HG02884 (cell line): ENCODE results near the gene MTREX.

Experiments
- ATAC-seq: cut with Tn5 transposase; IDR thresholded peaks from one replicate; pipeline ENCODE4 v1.9.1; 2021; ENCODE audit warnings: mild to moderate bottlenecking, moderate library complexity; ENCODE audit not compliant: unreplicated experiment

Gene MTREX

DNA sequence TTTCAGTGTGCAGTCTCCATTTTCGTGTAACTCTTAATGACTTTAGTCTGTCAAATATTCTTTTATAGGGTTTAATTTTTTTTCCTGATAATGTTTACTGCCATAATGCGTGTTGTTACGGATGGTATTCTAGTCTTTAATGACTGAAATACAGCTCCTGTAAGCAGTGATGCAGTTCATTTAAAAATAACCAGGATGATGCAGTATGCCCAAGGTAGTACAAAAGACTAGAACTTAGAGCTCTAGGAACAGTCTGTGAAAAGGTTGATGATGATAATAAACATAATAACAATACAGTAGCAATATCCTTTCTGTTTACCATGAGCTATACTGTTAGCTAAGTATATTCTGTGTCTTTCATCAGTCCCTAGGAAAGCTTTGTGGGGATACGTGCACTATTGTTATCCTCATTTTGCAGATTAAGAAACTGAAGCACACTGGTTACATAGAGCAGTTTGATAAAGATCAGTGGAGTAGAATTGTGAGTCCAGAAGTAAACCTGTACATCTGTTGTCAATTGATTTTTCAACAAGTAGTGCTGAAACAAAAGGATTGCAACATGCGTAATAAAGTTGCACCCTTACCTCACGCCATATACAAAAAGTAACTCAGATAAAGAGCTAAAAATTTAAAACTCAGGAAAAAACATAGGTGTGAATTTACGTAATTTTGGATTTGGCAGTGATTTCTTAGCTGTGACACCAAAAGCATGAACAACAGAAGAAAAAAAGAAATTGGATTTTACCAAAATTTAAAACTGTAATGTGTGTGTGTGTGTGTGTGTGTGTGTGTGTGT lies 64.5 kb downstream of the MTREX start:
- no peak for ATAC-seq

GRCh38 chr5:55377810-55378209 lies 70.0 kb downstream of the MTREX start:
- ATAC-seq = no peak

DNA sequence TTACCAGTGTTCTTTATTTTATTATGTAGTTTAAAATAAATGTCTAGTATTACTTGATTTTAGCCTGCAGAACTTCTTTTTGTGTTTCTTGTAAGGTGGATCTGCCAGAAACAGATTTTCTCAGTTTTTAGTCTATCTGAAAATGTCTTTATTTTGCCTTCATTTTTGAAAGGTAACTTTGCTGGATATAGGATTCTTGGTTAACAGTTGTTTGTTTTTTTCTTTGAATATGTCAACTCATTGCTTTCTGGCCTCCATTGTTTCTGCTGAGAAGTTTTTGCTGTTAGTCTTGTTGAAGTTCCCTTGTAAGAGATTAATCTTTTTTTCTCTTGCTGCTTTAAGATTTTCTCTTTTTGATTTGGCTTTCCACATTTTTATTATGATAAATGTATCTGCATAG lies 75.5 kb downstream of the MTREX start:
- no peak for ATAC-seq

DNA sequence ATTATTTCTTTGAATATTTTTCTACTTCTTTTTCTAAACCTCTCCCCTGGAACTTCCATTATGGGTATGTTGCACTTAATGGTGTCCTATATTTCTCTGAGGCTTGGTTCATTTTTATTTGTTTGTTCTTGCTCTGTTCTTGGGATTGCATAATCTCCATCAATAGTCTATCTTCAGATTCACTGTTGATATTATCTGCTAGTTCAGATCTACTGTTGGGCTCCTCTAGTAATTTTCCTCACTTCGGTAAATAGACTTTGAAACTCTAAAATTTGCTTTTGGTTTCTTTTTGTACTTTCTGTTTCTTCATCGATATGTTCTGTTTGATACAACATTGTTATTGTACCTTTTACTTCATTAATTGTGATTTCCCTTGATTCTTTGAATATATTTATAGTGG lies 76.3 kb downstream of the MTREX start:
- no peak for ATAC-seq

GRCh38 chr5:55385227-55385626 lies 77.4 kb downstream of the MTREX start:
- no peak for ATAC-seq

- ATAC-seq = no peak
Measured at GRCh38 chr5:55385846-55386245, 78.1 kb downstream of the MTREX start.

DNA sequence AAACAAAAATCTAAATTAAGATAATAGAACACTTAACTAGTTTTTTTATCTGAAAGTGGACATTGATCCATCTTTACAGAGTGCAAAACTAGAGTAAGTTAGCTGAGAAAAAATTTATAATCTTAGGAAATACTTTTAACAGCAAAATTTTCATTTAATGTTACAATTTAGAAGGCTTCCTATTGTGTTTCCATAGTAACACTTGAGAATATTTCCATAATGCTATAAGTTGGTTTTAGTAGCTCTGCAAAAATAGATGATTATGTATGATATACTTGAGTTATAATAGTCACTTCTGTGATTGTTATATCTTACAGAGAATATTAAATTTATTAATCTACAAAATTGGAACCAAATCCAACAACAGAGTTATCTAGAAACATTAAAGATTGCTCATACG lies 78.6 kb downstream of the MTREX start:
- ATAC-seq = no peak

DNA sequence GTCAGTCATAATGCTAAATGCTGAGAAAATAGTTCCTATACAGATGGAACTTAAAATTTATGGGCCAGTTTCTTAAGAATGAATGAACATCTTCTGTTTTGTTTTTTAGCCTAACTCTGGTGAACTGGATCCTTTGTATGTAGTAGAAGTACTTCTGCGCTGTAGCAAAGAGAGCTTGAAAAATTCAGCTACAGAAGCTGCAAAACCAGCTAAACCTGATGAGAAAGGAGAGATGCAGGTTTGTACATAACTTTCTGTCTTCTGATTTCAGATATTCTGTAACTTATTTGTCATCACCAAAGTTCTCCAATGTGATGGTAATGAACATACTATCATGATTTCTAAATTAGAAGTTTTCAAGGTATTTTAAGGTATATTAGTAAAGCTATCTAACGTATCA lies 80.1 kb downstream of the MTREX start:
- ATAC-seq = no peak

DNA sequence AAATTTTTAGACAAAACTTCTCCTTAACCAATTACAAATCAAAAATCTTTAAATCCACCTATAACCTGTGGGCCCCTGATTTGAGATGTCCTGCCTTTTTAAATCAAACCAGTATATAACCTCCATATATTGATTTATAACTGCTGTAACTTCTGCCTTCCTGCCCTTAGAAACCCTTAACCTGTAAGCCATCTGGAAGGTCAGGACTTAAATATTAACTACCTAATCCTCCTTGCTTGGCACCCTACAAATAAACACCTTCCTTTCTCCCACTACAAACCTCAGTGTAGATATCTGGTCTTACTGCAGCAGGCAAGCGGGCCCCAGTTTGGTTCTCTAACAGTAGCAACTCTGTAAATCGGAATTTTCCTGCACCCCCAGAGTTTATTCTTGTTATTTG lies 83.9 kb downstream of the MTREX start:
- ATAC-seq = no peak

- no peak for ATAC-seq
Measured at GRCh38 chr5:55392669-55393068, 84.9 kb downstream of the MTREX start.

DNA sequence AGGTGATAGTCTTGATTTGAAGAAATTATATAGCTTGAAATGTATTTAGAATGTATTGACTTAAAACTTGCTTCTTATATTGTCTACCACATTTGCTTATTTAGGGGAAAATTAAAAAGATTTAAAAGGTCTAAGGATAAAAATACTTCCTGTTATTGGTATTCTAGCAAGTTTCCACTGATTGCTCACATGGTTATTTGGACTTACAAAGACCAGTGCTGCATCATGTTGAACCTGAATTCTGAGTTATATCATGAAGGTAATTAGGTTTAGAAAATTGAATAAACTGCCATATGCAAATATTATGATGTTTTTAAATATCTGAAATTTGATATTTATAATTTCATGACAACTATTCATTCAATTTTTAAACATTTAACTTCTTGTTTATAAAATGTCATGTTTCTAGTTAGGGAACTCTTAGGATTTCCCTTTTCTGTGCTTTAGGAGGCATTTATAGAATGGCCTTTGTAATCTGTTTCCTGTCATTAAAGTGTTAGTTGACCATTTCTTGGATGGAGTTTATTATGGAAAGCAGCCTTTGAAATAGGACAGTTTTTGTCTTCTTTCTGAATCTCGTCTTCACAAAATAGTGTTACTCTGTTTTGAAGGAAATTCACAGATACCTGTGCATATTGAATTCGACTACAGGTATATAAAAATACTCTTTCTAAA lies 85.8 kb downstream of the MTREX start:
- no peak for ATAC-seq

- no peak for ATAC-seq
Measured at GRCh38 chr5:55402199-55402598, 94.4 kb downstream of the MTREX start.

DNA sequence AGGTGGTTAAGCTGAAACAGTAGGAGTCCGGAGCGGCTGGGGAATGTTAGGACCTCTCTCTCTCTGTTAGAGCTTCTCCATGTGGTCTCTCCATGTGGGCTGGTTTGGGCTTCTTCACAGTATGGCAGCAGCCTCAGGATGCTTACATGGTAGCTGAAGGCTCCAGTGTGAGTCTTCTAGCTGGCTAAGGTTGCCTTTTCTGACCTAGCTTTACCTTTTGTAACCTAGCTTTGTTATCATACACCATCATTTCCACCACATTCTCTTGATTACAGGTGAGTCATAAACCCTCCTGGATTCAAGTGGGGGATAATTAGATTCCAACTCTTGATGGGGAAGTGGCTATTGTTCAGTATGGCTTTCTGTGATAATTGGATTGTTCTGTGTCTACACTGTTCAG lies 98.5 kb downstream of the MTREX start:
- no peak for ATAC-seq

DNA sequence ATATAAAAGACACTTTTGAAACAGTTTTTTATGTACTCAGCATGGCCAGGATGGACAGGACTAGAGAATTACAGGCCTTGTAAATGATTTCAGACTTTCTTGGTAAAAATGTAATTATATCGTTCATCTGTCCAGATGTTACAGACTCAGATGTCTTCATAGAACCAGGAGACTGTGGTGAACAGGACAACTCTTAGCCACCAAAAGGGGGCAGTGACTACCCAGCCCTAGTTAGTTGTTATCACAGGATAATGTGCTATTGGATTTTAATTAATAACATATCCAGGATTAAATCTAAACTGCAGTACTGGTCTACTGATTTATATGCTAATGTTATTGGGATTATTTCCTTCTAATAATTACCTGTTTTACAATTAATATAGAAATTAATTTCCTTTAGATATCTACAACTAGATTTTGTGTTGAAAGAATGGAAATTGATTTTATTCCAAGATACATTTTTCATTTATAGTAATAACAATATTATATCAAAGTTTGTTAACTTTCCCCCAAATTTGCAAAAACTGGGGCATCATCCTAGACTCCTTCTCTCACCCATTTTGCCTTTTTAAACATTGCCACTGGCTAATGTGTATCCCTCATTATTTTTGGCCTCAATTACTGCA lies 99.4 kb downstream of the MTREX start:
- no peak for ATAC-seq

DNA sequence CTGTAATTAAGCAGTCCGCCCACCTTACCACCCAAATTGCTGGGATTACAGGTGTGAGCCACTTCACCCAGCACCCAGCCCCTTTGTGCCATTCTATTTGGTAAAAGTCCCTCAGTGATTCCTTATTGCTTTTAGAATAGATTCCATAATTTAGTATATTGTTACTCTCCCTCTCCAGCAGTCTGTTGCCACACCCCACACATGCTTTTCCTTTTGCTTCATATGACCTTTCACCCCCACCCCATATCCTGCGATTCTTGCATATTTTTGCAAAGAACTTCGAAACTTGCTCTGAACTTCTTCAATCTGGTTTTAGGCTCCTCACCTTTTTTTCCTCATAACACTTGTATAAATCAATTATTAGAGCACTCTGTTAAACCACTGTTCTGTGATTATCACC lies 100.2 kb downstream of the MTREX start:
- ATAC-seq = no peak

DNA sequence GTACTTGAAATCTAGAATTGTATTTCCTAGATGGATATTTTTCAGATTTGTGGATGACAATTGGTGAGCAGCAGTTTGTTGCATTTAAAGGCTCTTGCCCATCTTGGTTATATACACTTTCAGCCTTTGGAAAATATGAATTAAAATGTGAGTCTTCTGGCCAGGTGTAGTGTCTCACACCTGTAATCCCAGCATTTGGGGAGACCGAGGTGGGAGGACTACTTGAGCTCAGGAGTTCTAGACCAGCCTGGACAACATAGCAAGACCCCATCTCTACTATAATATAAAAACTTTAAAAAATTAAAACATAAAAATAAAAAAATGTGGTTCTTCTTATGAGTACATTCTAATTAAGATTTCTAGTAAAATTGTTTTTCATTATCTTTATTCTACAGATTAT lies 102.0 kb downstream of the MTREX start:
- ATAC-seq = no peak

DNA sequence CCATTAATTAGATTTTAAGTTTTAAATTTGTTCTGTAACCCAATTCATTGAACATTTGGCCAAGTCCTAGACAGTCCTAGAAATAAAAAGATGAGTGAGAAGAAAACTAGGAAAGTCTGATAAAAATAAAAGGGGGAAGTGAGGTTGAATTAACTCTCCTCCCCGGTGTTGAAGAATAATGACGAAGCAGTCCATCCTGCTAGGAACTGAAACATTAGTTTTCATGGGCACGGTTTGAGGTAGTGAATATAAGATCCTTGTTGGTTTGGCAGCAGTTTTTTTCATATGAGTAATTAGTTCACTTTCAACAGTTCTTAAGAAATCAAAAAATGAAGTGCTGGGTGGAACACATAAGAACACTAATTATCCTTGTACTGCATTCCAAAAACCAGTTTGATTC lies 103.1 kb downstream of the MTREX start:
- ATAC-seq = peak; percentile 70

- no peak for ATAC-seq
Measured at GRCh38 chr5:55411876-55412275, 104.1 kb downstream of the MTREX start.

- ATAC-seq = no peak
Measured at GRCh38 chr5:55413644-55414043, 105.9 kb downstream of the MTREX start.

- no peak for ATAC-seq
Measured at GRCh38 chr5:55415071-55415470, 107.3 kb downstream of the MTREX start.

- ATAC-seq = no peak
Measured at GRCh38 chr5:55416306-55416705, 108.5 kb downstream of the MTREX start.
